K562 (cell line): ENCODE measurements around the gene THRSP. TPM values are rescaled to one million over a fixed set of nuclear protein-coding genes. Genes with fewer than 3 reads are reported as not detected.

Source experiments
- FOXK1 ChIP-seq: sonication (generic); formaldehyde crosslinking; IDR thresholded peaks from 2 replicates; pipeline ENCODE4 v1.8.0; 2022; ENCODE audit warnings: missing genetic modification reagents, mild to moderate bottlenecking, borderline replicate concordance
- FOXK2 ChIP-seq, 2 experiments: fragments of 450-650 bp; IDR thresholded peaks in 1 of 2; conservative IDR thresholded peaks in 1 of 2; 2 replicates each; pipeline ENCODE4 v1.6.1; 2016; ENCODE audit warnings: low read depth in 2 of 2, mild to moderate bottlenecking in 1 of 2
- GATA2 ChIP-seq: sonication (generic); formaldehyde crosslinking; IDR thresholded peaks from 2 replicates; pipeline ENCODE4 v1.4.0; 2020; ENCODE audit warnings: mild to moderate bottlenecking, missing genetic modification reagents
- HCFC1 ChIP-seq: IDR thresholded peaks from 2 replicates; pipeline ENCODE4 v1.6.1; 2012; ENCODE audit warnings: low read depth, low read length, improper control_type of control experiment
- HDGF ChIP-seq: fragments of 450-650 bp; IDR thresholded peaks from 2 replicates; pipeline ENCODE4 v1.6.1; 2016
- MAFK ChIP-seq: IDR thresholded peaks from 2 replicates; pipeline ENCODE4 v1.6.1; 2011; ENCODE audit warnings: low read length, improper control_type of control experiment
- MEF2D ChIP-seq: conservative IDR thresholded peaks from 2 replicates; pipeline ENCODE4 v1.6.1; 2016; ENCODE audit warnings: low read depth, missing genetic modification characterization, missing compliant biosample characterization
- NELFE ChIP-seq: IDR thresholded peaks from 2 replicates; pipeline ENCODE4 v1.6.1; 2011; ENCODE audit warnings: mild to moderate bottlenecking; ENCODE audit not compliant: insufficient read depth, insufficient read length
- PYGO2 ChIP-seq: fragments of 450-650 bp; IDR thresholded peaks from 2 replicates; pipeline ENCODE4 v1.6.1; 2016; ENCODE audit warnings: mild to moderate bottlenecking, missing genetic modification characterization, moderate library complexity, missing compliant biosample characterization
- SPI1 ChIP-seq: IDR thresholded peaks from 2 replicates; pipeline ENCODE4 v1.6.1; 2011; ENCODE audit warnings: low read depth, low read length, control low read depth, borderline replicate concordance
- ZKSCAN1 ChIP-seq: fragments of 150-350 bp; IDR thresholded peaks from 2 replicates; pipeline ENCODE4 v1.6.1; 2016; ENCODE audit warnings: low read depth, low read length
- ZNF124 ChIP-seq: sonication (generic); formaldehyde crosslinking; IDR thresholded peaks from 2 replicates; pipeline ENCODE4 v1.8.1; 2022; ENCODE audit warnings: missing genetic modification reagents
- ZNF143 ChIP-seq: sonication (generic); formaldehyde crosslinking; IDR thresholded peaks from 2 replicates; pipeline ENCODE4 v1.9.0; 2022; ENCODE audit warnings: mild to moderate bottlenecking, missing genetic modification reagents
- ZNF76 ChIP-seq: fragments of 250-450 bp; sonication (Bioruptor Pico); IDR thresholded peaks from 2 replicates; pipeline ENCODE4 v1.4.0; 2020; ENCODE audit warnings: mild to moderate bottlenecking, moderate library complexity, borderline replicate concordance
- polyA plus RNA-seq, 8 experiments: library from polyadenylated mRNA; depleted of rRNA in 4 of 8; stranded (reverse) in 5 of 8; unstranded in 3 of 8; fragments of >200 nt; fragmentation: Nextera tagmentation in 2 of 8; fragmentation: Illumina TruSeq in 1 of 8; extraction: Ambion mirVana in 2 of 8; extraction: Trizol in 1 of 8; gene quantifications; 2 replicates each; pipeline versions ENCODE4 v1.2.1 to v1.2.3, GENCODE V29; 2011 to 2014; ENCODE audit warnings: inconsistent platforms in 1 of 8, missing spikeins in 1 of 8
- total RNA-seq, 7 experiments: library from RNA; depleted of rRNA in 6 of 7; stranded (reverse); fragments of >200 nt in 6 of 7; fragmentation: Illumina TruSeq in 2 of 7; extraction: Trizol in 2 of 7; gene quantifications; 2 replicates each; pipeline versions ENCODE4 v1.2.1 to v1.2.3, GENCODE V29; 2011 to 2021; ENCODE audit warnings: low replicate concordance in 1 of 7
- TF ChIP-seq, protein P1 (sequence below), 2 experiments: fragments of 450-650 bp; IDR thresholded peaks; 2 replicates each; pipeline ENCODE4 v1.6.1; 2016; ENCODE audit warnings: mild to moderate bottlenecking in 2 of 2, borderline replicate concordance in 1 of 2, low read depth in 1 of 2, moderate library complexity in 1 of 2
- TF ChIP-seq, protein P2 (sequence below): fragments of 450-650 bp; IDR thresholded peaks from 2 replicates; pipeline ENCODE4 v1.6.1; 2017; ENCODE audit warnings: antibody characterized with exemption, mild to moderate bottlenecking

The THRSP gene
- total and polyA plus RNA-seq, 9 of the 15 experiments (the other 6 are each of a cell fraction or from before 2014, with no cell fraction given), result 0.23 to 0.56 (median 0.31) TPM; not detected in 2

DNA sequence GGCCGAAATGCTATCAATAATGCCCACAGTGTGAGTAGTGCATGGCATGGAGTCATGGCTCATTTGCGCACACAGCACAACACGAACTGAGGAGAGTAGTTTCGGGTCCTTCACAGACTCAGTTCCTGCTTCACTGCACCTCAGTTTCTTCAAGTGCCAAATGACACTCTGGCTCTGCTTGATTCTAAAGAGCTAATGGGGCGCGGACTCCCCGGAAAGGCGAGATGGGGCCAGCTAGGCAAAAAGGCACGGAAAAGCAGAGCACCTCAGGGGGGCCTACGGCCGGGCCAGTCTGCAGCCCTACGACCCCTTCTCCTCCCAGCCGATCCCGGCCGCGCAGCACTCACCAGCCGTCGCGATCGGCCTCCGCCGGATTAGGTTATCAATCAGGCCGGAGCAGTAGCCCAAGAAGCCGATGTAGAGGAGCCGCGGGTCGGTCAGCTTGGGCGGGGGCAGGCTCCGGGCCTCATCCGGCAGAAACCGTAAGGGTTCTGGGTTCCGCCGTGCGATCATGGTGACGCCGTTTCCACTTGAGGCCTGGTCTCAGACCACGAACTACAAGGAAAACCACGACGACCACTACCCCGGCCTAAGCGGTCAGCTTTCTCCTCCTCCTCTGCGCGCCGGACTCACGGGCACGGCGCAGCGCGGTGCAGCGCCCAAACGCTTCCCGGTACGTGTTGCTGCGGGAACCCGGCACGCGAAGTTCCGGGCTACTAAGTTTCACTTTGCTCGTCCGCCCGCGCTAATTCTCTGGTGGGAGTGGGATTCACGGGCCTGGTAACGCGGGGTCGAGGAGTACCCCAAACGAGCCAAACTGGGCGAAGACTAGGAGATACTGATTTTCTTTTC is 15.8 kb downstream of the THRSP start, which contains the start of gene NDUFC2 (continued):
- TF ChIP-seq PYGO2 (tag) (no peak), FOXK1 (CRISPR knock-in tag) (no peak), FOXK2 (conservative IDR thresholded peaks at IDR 0.05 in 1 of 2, IDR thresholded peaks at IDR 0.05 in 1 of 2; ENCODE audit: low read depth in 2 of 2) (peak; percentile 90 to 92), MAFK (peak; percentile 60), MEF2D (tag) (no peak), GATA2 (CRISPR knock-in tag) (no peak), ZNF143 (no peak), ZNF76 (CRISPR knock-in tag) (no peak), HCFC1 (peak; percentile 86), HDGF (no peak), SPI1 (no peak), NELFE (no peak), ZNF124 (CRISPR knock-in tag) (no peak), ZKSCAN1 (peak; percentile 73)
- TF ChIP-seq, protein P1, sequence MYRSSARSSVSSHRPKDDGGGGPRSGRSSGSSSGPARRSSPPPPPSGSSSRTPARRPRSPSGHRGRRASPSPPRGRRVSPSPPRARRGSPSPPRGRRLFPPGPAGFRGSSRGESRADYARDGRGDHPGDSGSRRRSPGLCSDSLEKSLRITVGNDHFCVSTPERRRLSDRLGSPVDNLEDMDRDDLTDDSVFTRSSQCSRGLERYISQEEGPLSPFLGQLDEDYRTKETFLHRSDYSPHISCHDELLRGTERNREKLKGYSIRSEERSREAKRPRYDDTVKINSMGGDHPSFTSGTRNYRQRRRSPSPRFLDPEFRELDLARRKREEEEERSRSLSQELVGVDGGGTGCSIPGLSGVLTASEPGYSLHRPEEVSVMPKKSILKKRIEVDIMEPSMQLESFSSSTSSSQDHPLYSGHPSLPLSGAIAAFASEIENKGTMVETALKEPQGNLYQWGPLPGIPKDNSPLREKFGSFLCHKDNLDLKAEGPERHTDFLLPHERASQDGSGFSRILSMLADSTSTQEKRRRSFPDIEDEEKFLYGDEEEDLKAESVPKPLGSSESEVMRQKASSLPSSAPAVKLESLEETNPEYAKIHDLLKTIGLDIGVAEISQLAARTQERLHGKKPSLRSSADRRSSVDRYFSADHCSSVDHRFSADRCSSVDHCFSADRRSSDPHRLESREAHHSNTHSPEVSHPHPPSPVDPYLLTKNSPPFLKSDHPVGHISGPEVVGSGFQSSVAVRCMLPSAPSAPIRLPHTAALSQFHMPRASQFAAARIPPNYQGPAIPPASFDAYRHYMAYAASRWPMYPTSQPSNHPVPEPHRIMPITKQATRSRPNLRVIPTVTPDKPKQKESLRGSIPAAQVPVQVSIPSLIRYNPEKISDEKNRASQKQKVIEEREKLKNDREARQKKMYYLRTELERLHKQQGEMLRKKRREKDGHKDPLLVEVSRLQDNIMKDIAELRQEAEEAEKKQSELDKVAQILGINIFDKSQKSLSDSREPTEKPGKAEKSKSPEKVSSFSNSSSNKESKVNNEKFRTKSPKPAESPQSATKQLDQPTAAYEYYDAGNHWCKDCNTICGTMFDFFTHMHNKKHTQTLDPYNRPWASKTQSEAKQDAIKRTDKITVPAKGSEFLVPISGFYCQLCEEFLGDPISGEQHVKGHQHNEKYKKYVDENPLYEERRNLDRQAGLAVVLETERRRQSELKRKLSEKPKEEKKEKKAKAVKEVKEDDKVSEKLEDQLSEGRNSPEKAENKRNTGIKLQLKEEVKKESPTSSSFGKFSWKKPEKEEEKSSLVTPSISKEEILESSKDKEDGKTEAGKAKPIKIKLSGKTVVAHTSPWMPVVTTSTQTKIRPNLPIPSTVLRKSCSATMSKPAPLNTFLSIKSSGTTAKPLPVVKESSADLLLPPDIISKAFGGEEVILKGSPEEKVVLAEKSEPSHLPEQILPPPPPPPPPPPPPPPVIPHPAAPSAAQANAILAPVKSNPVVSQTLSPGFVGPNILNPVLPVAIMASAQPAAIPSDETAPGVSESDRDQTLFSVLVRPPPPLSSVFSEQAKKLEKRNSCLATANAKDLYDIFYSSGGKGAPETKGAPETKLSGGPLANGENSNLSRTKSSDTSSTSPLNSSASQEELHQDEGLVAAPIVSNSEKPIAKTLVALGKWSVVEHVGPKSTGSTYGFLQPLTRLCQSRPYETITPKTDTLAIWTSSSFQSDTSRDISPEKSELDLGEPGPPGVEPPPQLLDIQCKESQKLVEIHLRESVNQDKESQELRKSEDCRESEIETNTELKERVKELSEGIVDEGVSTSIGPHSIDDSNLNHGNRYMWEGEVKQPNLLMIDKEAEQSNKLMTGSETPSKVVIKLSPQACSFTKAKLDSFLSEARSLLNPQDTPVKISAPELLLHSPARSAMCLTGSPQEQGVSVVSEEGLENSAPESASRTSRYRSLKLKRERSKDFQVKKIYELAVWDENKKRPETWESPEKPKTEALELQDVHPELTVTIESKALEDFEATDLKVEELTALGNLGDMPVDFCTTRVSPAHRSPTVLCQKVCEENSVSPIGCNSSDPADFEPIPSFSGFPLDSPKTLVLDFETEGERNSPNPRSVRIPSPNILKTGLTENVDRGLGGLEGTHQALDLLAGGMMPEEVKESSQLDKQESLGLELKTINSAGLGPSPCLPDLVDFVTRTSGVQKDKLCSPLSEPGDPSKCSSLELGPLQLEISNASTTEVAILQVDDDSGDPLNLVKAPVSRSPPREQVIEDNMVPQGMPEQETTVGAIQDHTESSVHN (IDR thresholded peaks at IDR 0.05; ENCODE audit: borderline replicate concordance in 1 of 2, low read depth in 1 of 2), result no peak
- TF ChIP-seq, protein P2, sequence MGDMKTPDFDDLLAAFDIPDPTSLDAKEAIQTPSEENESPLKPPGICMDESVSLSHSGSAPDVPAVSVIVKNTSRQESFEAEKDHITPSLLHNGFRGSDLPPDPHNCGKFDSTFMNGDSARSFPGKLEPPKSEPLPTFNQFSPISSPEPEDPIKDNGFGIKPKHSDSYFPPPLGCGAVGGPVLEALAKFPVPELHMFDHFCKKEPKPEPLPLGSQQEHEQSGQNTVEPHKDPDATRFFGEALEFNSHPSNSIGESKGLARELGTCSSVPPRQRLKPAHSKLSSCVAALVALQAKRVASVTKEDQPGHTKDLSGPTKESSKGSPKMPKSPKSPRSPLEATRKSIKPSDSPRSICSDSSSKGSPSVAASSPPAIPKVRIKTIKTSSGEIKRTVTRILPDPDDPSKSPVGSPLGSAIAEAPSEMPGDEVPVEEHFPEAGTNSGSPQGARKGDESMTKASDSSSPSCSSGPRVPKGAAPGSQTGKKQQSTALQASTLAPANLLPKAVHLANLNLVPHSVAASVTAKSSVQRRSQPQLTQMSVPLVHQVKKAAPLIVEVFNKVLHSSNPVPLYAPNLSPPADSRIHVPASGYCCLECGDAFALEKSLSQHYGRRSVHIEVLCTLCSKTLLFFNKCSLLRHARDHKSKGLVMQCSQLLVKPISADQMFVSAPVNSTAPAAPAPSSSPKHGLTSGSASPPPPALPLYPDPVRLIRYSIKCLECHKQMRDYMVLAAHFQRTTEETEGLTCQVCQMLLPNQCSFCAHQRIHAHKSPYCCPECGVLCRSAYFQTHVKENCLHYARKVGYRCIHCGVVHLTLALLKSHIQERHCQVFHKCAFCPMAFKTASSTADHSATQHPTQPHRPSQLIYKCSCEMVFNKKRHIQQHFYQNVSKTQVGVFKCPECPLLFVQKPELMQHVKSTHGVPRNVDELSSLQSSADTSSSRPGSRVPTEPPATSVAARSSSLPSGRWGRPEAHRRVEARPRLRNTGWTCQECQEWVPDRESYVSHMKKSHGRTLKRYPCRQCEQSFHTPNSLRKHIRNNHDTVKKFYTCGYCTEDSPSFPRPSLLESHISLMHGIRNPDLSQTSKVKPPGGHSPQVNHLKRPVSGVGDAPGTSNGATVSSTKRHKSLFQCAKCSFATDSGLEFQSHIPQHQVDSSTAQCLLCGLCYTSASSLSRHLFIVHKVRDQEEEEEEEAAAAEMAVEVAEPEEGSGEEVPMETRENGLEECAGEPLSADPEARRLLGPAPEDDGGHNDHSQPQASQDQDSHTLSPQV, result peak; percentile 81
